SK-N-SH (cell line): Measurements from ENCODE around the gene GALNT16.

Experiments used
- CTCF ChIP-seq: fragments of 200-600 bp; sonication (generic); IDR thresholded peaks from 2 replicates; pipeline ENCODE4 v1.6.1; 2017; ENCODE audit warnings: antibody characterized with exemption, mild to moderate bottlenecking, moderate library complexity
- EZH2phosphoT487 ChIP-seq: fragments of 200-600 bp; sonication (generic); IDR thresholded peaks from 2 replicates; pipeline ENCODE4 v1.6.1; 2017; ENCODE audit warnings: low read depth, mixed run types, mild to moderate bottlenecking, antibody characterized with exemption, moderate library complexity, borderline replicate concordance
- GATA2 ChIP-seq: sonication (generic); formaldehyde crosslinking; IDR thresholded peaks from 2 replicates; pipeline ENCODE4 v1.5.0; 2020; ENCODE audit warnings: mild to moderate bottlenecking, missing genetic modification reagents
- MEF2A ChIP-seq: IDR thresholded peaks from 2 replicates; pipeline ENCODE4 v1.4.0; 2012; ENCODE audit warnings: low read depth, borderline replicate concordance
- NRF1 ChIP-seq: IDR thresholded peaks from 2 replicates; pipeline ENCODE4 v1.6.1; 2012; ENCODE audit warnings: low read depth, mild to moderate bottlenecking, low read length
- RAD21 ChIP-seq: IDR thresholded peaks from 2 replicates; pipeline ENCODE4 v1.6.1; 2012; ENCODE audit warnings: mild to moderate bottlenecking, low read length
- RXRA ChIP-seq: IDR thresholded peaks from 2 replicates; pipeline ENCODE4 v1.4.0; 2012; ENCODE audit warnings: low read depth, mild to moderate bottlenecking, borderline replicate concordance
- SIN3A ChIP-seq: IDR thresholded peaks from 2 replicates; pipeline ENCODE4 v1.6.1; 2012; ENCODE audit warnings: low read depth, mild to moderate bottlenecking, low read length, moderate library complexity, borderline replicate concordance
- SMC3 ChIP-seq: IDR thresholded peaks from 2 replicates; pipeline ENCODE4 v1.6.1; 2012; ENCODE audit warnings: low read depth, low read length, improper control_type of control experiment
- TAF1 ChIP-seq: IDR thresholded peaks from 2 replicates; pipeline ENCODE4 v1.6.1; 2012; ENCODE audit warnings: low read depth, mild to moderate bottlenecking, low read length, moderate library complexity, borderline replicate concordance
- TCF12 ChIP-seq: IDR thresholded peaks from 2 replicates; pipeline ENCODE4 v1.4.0; 2012
- YY1 ChIP-seq: IDR thresholded peaks from 2 replicates; pipeline ENCODE4 v1.4.0; 2012; ENCODE audit warnings: low read depth, mild to moderate bottlenecking
- TF ChIP-seq, protein P1 (sequence below): IDR thresholded peaks from 2 replicates; pipeline ENCODE4 v1.4.0; 2012; ENCODE audit warnings: low read depth

DNA sequence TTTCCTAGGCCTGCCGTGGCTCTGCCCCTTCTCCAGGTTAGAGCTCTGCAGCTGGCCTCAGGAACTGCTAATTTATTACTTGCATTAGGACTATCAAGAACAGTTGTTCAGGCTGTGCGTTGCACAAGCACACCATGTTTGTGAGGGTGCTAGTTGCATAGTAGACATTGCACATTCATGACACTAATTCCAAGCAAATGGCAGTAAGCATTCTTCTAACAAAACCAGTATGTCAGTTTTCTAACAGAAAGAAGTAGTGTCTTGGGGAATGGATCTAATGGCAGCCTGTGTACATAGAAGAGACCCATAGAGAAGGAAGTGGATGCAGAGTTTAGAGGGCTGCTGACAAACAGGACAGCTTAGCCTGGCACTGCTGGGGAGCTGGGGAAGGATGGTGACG is 84.2 kb downstream of the GALNT16 start:
- no peak for TF ChIP-seq CTCF
- no peak for TF ChIP-seq SMC3
- no peak for TF ChIP-seq MEF2A
- TF ChIP-seq SIN3A, result no peak
- no peak for TF ChIP-seq TCF12
- TF ChIP-seq, protein P1, sequence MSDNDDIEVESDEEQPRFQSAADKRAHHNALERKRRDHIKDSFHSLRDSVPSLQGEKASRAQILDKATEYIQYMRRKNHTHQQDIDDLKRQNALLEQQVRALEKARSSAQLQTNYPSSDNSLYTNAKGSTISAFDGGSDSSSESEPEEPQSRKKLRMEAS, result no peak
- no peak for TF ChIP-seq RAD21
- TF ChIP-seq RXRA, result no peak
- no peak for TF ChIP-seq YY1
- no peak for TF ChIP-seq NRF1
- TF ChIP-seq GATA2 (CRISPR knock-in tag), result no peak
- no peak for TF ChIP-seq TAF1
- TF ChIP-seq EZH2phosphoT487, result no peak
